ENCODE data around the gene TSPAN15.

Gene TSPAN15

DNA sequence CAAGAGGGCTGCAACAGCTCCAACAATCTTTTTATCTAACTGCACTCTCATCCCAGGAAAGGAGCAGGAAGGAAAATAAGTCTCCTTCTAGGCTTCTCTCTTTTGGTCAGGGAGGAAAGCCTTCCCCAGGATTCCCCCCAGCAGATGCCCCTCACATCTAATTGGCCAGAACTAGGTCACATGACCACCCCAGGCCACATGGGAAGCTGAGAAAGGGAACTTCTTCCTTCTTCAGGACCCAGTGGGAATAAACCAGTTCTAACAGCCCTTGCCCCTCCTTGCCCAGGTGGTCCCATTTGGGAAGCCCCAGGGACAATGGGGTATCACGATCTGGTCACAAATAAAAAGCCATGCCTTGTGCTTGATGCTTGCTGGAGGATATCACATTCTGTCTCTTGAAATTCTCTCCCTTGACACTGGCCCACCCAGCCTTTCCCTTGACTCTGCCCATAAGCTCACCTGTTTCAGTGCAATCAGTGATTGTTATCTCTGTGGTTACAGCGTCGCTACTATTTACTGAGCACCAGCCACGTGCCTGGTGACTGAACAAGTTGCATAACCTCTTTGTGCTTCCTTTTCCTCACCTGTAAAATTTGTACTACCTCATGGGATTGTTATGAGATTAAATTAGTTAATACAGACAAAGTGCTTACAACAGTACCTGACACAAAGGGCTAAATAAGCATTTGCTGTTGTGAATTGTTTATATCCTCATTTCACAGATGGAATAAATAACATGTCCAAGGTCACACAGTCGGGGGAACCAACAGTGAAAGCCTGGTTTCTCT is 25.6 kb upstream of the TSPAN15 start:
- no peaks in the 10 kb centered on the region for H3K36me3 ChIP-seq (ENCODE audit: control insufficient read depth in 2 of 2, insufficient read depth in 2 of 2, low read length in 2 of 2)
- H3K9ac ChIP-seq (ENCODE audit: low read depth in 1 of 2, low read length in 2 of 2), result peak overlapping the region; percentile 32 to 53
- no peak overlapping the region for H3K4me3 ChIP-seq (ENCODE audit: low read length in 2 of 2)
- H3K4me1 ChIP-seq (ENCODE audit: control insufficient read depth in 2 of 2, insufficient read depth in 2 of 2, low read length in 2 of 2), result peaks cover 17 to 29% of the 10 kb centered on the region in 2 donors
- H3K27ac ChIP-seq (ENCODE audit: low read depth in 2 of 2, low read length in 2 of 2), result peak overlapping the region; percentile 82 to 86
- H3K27me3 ChIP-seq (ENCODE audit: control insufficient read depth in 2 of 2, insufficient read depth in 2 of 2, low read length in 2 of 2), result no peaks in the 10 kb centered on the region
- H3K9me3 ChIP-seq (ENCODE audit: control insufficient read depth in 2 of 2, low read length in 2 of 2), result no peaks in the 10 kb centered on the region

DNA sequence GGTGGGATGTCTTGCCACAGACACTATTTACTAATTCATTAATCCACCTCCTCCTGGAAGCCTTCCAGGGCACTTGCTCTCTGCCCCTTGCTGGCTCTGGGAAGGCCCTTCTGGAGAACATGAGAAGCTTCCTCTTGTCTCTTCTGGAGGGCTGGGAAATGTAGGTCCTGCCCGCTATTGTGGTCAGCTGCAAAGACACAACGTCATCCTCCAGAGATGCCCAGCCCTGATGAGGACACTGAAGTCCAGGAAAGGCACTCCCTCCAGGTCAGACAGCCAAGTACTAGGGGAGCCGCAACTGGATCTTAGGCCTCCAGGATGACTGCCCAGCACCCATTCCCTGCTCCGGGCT is 24.9 kb upstream of the TSPAN15 start:
- no peaks in the 10 kb centered on the region for H3K9me3 ChIP-seq (ENCODE audit: control insufficient read depth in 2 of 2, low read length in 2 of 2)
- no peak overlapping the region for H3K4me3 ChIP-seq (ENCODE audit: low read length in 2 of 2)
- peak overlapping the region; percentile 82 to 86 for H3K27ac ChIP-seq (ENCODE audit: low read depth in 2 of 2, low read length in 2 of 2)
- H3K36me3 ChIP-seq (ENCODE audit: control insufficient read depth in 2 of 2, insufficient read depth in 2 of 2, low read length in 2 of 2), result no peaks in the 10 kb centered on the region
- H3K27me3 ChIP-seq (ENCODE audit: control insufficient read depth in 2 of 2, insufficient read depth in 2 of 2, low read length in 2 of 2), result no peaks in the 10 kb centered on the region
- H3K9ac ChIP-seq (ENCODE audit: low read depth in 1 of 2, low read length in 2 of 2), result peak overlapping the region; percentile 32 to 50
- peaks cover 17 to 29% of the 10 kb centered on the region in 2 donors for H3K4me1 ChIP-seq (ENCODE audit: control insufficient read depth in 2 of 2, insufficient read depth in 2 of 2, low read length in 2 of 2)

DNA sequence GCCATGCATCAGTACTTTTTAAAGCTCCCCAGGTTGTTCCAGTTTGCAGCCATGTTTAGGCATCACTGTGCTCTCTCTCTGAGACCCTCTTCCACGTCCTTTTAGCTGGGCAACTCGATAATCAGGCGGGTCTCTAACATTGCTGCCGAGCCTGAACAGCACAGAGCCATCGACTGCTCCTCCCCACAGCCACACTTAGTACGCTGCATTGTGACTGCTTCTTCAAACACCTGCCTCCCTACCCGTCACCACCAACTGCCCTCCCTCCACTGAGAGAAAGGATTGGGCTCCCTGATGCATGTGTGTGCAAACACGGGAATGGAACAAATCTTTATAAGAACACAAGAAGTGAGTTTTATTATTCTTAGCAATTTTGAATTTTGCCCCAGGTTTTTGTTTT is 23.1 kb upstream of the TSPAN15 start:
- H3K9ac ChIP-seq (ENCODE audit: low read depth in 1 of 2, low read length in 2 of 2), result no peak overlapping the region
- H3K36me3 ChIP-seq (ENCODE audit: control insufficient read depth in 2 of 2, insufficient read depth in 2 of 2, low read length in 2 of 2), result no peaks in the 10 kb centered on the region
- H3K27ac ChIP-seq (ENCODE audit: low read depth in 2 of 2, low read length in 2 of 2), result no peak overlapping the region
- no peaks in the 10 kb centered on the region for H3K27me3 ChIP-seq (ENCODE audit: control insufficient read depth in 2 of 2, insufficient read depth in 2 of 2, low read length in 2 of 2)
- H3K9me3 ChIP-seq (ENCODE audit: control insufficient read depth in 2 of 2, low read length in 2 of 2), result no peaks in the 10 kb centered on the region
- peaks cover 17 to 28% of the 10 kb centered on the region in 2 donors for H3K4me1 ChIP-seq (ENCODE audit: control insufficient read depth in 2 of 2, insufficient read depth in 2 of 2, low read length in 2 of 2)
- no peak overlapping the region for H3K4me3 ChIP-seq (ENCODE audit: low read length in 2 of 2)

DNA sequence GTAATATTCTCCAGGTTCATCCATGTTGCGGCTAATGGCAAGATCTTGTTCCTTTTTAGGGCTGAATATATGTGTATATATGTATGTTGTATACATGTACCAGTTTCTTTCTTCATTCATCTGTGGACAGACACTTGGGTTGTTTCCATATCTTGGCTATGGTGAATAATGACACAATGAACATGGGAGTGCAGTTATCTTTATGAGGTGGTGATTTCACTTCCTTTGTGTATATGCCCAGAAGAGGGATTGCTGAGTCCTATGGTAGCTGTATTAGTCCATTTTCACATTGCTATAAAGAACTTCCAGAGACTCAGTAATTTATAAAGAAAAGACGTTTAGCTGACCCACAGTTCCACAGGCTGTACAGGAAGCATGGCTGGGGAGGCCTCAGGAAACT is 17.1 kb upstream of the TSPAN15 start:
- no peaks in the 10 kb centered on the region for H3K9me3 ChIP-seq (ENCODE audit: control insufficient read depth in 2 of 2, low read length in 2 of 2)
- H3K4me3 ChIP-seq (ENCODE audit: low read length in 2 of 2), result no peak overlapping the region
- H3K27me3 ChIP-seq (ENCODE audit: control insufficient read depth in 2 of 2, insufficient read depth in 2 of 2, low read length in 2 of 2), result no peaks in the 10 kb centered on the region
- H3K4me1 ChIP-seq (ENCODE audit: control insufficient read depth in 2 of 2, insufficient read depth in 2 of 2, low read length in 2 of 2), result peaks cover 8 to 26% of the 10 kb centered on the region in 2 donors
- peak overlapping the region in 1 of 2 donors; percentile 71 for H3K27ac ChIP-seq (ENCODE audit: low read depth in 2 of 2, low read length in 2 of 2)
- no peaks in the 10 kb centered on the region for H3K36me3 ChIP-seq (ENCODE audit: control insufficient read depth in 2 of 2, insufficient read depth in 2 of 2, low read length in 2 of 2)
- peak overlapping the region in 1 of 2 donors; percentile 12 for H3K9ac ChIP-seq (ENCODE audit: low read depth in 1 of 2, low read length in 2 of 2)

DNA sequence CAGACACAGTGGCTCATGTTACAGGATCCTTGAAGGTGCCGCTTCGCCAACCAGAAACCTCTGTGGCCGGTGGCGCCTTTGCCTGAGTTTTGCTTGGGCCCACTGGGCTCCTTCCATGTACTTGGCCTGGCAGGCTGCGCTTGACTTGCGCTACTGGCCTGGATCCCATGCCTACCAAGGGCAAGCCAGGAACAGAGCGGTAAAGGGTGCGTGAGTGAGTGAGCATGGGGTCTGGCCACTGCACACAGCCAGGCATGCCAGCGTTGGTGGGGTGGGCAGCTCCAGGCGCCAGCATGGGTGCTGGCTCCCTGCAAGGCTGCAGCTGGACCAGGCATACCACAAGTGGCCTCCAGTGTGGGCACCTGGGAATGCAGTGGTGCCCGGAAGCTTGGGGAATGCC is 16.3 kb upstream of the TSPAN15 start:
- H3K27me3 ChIP-seq (ENCODE audit: control insufficient read depth in 2 of 2, insufficient read depth in 2 of 2, low read length in 2 of 2), result no peaks in the 10 kb centered on the region
- no peaks in the 10 kb centered on the region for H3K9me3 ChIP-seq (ENCODE audit: control insufficient read depth in 2 of 2, low read length in 2 of 2)
- peaks cover 14 to 30% of the 10 kb centered on the region in 2 donors for H3K4me1 ChIP-seq (ENCODE audit: control insufficient read depth in 2 of 2, insufficient read depth in 2 of 2, low read length in 2 of 2)
- H3K9ac ChIP-seq (ENCODE audit: low read depth in 1 of 2, low read length in 2 of 2), result no peak overlapping the region
- no peaks in the 10 kb centered on the region for H3K36me3 ChIP-seq (ENCODE audit: control insufficient read depth in 2 of 2, insufficient read depth in 2 of 2, low read length in 2 of 2)
- H3K27ac ChIP-seq (ENCODE audit: low read depth in 2 of 2, low read length in 2 of 2), result no peak overlapping the region
- H3K4me3 ChIP-seq (ENCODE audit: low read length in 2 of 2), result no peak overlapping the region

DNA sequence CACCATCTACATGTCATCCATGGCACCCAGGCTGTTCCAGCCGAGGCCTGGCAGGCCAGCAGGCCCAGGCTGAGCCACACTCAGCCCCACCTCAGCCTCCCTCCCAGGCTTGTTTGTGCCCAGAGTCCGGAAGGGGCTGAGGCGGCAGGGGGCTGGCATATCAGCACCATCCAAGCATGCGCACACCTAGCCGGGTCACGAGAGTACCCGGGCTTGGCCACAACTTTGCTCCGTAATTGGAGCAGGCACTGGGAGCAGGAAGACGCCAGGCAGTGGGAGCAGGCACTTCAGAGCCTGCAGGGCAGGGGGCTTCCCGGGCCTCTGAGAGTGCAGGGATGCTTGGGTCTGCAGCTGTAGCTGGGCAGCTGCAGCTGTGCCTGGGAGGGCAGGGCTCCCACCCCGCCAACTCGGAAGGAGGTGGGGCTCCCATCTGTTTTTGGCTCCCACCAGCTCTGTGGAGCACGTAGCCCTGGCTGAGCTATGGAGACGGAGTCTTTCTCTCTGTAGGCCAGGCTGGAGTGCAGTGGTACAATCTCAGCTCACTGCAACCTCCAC is 15.2 kb upstream of the TSPAN15 start:
- Histone ChIP-seq H3K27me3 (ENCODE audit: control insufficient read depth in 2 of 2, insufficient read depth in 2 of 2, low read length in 2 of 2) (no peaks in the 10 kb centered on the region), H3K36me3 (ENCODE audit: control insufficient read depth in 2 of 2, insufficient read depth in 2 of 2, low read length in 2 of 2) (no peaks in the 10 kb centered on the region), H3K9me3 (ENCODE audit: control insufficient read depth in 2 of 2, low read length in 2 of 2) (no peaks in the 10 kb centered on the region), H3K4me1 (ENCODE audit: control insufficient read depth in 2 of 2, insufficient read depth in 2 of 2, low read length in 2 of 2) (peaks cover 14 to 30% of the 10 kb centered on the region in 2 donors), H3K27ac (ENCODE audit: low read depth in 2 of 2, low read length in 2 of 2) (no peak overlapping the region), H3K4me3 (ENCODE audit: low read length in 2 of 2) (no peak overlapping the region), H3K9ac (ENCODE audit: low read depth in 1 of 2, low read length in 2 of 2) (no peak overlapping the region)

DNA sequence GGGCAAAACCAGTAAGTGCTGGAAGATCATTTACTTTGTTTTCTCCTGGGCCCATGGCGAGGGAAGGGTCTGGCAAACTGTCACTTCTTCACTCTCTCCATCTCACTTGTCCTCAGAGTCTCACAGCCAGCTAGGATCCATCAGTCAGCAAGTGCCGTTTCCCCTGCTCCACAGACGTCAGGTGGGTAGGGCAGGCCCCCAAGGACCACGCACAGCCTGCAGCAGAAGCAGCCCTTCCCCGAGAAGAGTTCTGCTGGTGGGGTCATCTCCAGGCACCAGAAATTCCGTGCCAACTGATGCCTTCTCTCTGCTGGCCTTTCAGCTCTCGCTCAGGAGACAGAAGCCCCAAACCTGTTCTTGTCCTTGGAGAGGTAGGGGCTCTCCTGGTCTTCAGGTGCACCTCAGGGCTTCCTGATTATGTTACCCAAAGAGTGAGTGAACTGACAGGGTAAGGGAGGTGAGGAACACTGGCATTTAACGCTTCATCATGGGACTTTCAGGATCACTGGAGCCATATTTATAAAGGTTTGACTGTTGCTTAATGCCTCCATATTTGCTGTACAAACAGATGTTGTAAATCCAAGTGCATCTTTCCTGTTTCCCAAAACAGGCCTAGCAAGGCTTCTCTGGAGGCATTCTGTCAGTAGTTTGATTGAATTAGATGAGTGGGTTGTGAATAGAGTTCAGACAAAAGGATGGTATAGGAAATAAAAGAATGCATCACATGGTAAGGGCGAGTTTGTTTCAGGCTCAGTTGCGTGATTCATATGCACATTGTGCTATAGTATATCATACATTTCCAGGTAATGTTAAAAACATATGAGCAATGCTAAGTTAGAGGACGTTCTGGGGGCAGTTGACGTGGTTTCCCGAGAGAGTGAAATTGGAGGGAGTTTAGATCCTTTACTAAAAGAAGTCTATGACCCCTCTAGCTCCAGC is 13.7 kb upstream of the TSPAN15 start:
- H3K36me3 ChIP-seq (ENCODE audit: control insufficient read depth in 2 of 2, insufficient read depth in 2 of 2, low read length in 2 of 2), result no peaks in the 10 kb centered on the region
- peak overlapping the region; percentile 86 to 90 for H3K27ac ChIP-seq (ENCODE audit: low read depth in 2 of 2, low read length in 2 of 2)
- H3K9ac ChIP-seq (ENCODE audit: low read depth in 1 of 2, low read length in 2 of 2), result peak overlapping the region; percentile 35 to 64
- no peaks in the 10 kb centered on the region for H3K9me3 ChIP-seq (ENCODE audit: control insufficient read depth in 2 of 2, low read length in 2 of 2)
- peaks cover 14 to 30% of the 10 kb centered on the region in 2 donors for H3K4me1 ChIP-seq (ENCODE audit: control insufficient read depth in 2 of 2, insufficient read depth in 2 of 2, low read length in 2 of 2)
- no peaks in the 10 kb centered on the region for H3K27me3 ChIP-seq (ENCODE audit: control insufficient read depth in 2 of 2, insufficient read depth in 2 of 2, low read length in 2 of 2)
- no peak overlapping the region for H3K4me3 ChIP-seq (ENCODE audit: low read length in 2 of 2)

DNA sequence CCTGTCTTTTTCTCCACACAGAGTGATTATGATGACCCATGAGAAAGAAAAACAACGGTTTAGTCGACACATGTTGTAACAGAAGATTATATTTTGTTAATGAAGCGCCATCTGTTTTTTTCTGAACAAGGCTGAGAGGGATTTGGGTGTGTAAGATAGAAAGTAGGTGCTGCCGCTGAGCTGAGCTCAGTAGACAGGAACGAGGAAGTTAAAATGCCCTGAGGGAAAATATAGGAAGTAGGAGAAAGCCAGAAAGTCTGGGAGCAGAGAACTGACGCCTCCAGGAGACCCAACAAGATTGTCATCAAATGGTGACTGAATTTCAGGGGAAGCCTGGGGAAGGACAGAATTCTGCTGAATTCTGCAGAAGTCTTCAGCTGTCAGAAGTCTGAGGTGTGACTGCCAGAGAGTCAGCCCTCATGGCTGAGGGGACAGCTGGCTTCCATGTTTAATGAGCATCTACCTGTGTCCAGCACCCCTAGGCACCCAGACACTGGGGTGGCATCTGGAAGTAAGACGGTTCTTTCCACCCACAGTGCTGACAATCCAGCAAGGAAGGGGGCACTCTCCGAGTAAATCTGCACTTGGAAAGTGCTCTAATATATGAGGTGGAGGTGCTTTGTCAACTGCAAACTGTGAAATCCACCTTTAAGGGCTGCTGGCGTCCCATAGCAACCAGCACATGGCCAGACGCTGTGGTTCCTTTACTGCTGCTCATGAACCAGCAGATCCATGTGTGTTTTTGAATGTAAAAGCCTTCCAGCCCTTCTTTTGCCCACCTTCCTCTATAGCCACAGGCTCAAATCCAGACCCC is 12.5 kb upstream of the TSPAN15 start:
- H3K36me3 ChIP-seq (ENCODE audit: control insufficient read depth in 2 of 2, insufficient read depth in 2 of 2, low read length in 2 of 2), result no peaks in the 10 kb centered on the region
- no peaks in the 10 kb centered on the region for H3K27me3 ChIP-seq (ENCODE audit: control insufficient read depth in 2 of 2, insufficient read depth in 2 of 2, low read length in 2 of 2)
- H3K9me3 ChIP-seq (ENCODE audit: control insufficient read depth in 2 of 2, low read length in 2 of 2), result no peaks in the 10 kb centered on the region
- peaks cover 14 to 28% of the 10 kb centered on the region in 2 donors for H3K4me1 ChIP-seq (ENCODE audit: control insufficient read depth in 2 of 2, insufficient read depth in 2 of 2, low read length in 2 of 2)
- H3K9ac ChIP-seq (ENCODE audit: low read depth in 1 of 2, low read length in 2 of 2), result peak overlapping the region; percentile 35 to 64
- H3K4me3 ChIP-seq (ENCODE audit: low read length in 2 of 2), result peak overlapping the region in 1 of 2 donors; percentile 21
- peak overlapping the region; percentile 86 to 90 for H3K27ac ChIP-seq (ENCODE audit: low read depth in 2 of 2, low read length in 2 of 2)

DNA sequence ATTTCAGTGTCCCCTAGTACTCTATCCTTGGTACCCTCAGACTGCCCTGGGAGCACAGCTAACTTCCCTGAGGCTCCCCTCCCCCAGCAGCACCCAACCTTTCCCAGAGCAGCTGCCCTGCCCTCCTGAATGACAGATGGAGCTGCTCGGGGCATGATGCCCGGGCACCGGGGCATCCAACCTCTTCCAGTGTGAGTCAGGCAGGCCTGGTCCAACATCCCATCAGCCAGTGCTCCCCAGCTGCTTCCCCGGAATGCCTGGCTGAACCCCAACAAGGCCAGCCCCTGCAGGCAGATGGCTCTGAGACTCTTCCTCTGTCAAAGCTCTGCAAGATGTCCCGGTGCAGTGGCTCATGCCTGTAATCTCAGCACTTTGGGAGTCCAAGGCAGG is 11.9 kb upstream of the TSPAN15 start:
- peak overlapping the region; percentile 86 to 90 for H3K27ac ChIP-seq (ENCODE audit: low read depth in 2 of 2, low read length in 2 of 2)
- peaks cover 14 to 23% of the 10 kb centered on the region in 2 donors for H3K4me1 ChIP-seq (ENCODE audit: control insufficient read depth in 2 of 2, insufficient read depth in 2 of 2, low read length in 2 of 2)

More for the DNA sequence above, 11.9 kb upstream of the TSPAN15 start:
- Histone ChIP-seq H3K36me3 (ENCODE audit: control insufficient read depth in 2 of 2, insufficient read depth in 2 of 2, low read length in 2 of 2) (no peaks in the 10 kb centered on the region), H3K9me3 (ENCODE audit: control insufficient read depth in 2 of 2, low read length in 2 of 2) (no peaks in the 10 kb centered on the region), H3K9ac (ENCODE audit: low read depth in 1 of 2, low read length in 2 of 2) (peak overlapping the region; percentile 10 to 64), H3K4me3 (ENCODE audit: low read length in 2 of 2) (peak overlapping the region in 1 of 2 donors; percentile 21), H3K27me3 (ENCODE audit: control insufficient read depth in 2 of 2, insufficient read depth in 2 of 2, low read length in 2 of 2) (no peaks in the 10 kb centered on the region)
